ENCODE data around the gene MAP7D2.

MAP7D2 gene

DNA sequence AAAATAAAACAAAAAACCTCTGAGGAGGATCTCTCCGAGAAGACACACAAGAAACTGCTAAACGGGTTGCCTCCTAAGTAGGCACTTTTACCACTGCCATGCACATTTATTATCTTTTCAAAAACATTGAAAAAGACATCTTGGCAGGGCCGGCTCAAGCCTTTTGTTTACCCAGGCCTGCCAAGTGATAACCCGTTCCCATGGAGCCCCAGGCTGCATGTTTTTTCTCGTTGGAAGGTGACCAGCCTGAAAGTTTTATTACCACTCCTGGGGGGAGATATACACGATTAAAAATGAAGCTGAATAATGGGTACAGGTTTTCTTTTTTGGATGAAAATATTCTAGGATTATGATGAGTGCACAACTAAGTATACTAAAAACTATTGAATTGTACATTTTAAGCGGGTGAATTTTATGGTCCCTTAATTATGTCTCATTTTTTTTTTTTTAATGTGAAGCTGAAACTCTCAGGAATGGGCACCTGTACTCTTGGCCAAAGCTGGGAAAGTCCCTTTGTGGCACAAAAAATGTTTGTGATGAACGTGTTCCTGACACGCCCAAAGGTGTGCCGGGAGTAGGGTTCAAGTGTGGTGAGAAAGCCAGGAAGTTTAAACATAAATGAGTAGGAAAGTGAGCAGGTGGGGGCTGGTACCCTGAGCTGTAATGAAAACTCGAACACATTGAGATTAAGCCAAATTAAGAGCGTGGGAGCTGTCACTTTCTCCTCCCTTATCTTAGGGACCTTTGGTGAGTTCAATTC is 1.5 kb upstream of the MAP7D2 start:
- TF ChIP-seq, protein P1, sequence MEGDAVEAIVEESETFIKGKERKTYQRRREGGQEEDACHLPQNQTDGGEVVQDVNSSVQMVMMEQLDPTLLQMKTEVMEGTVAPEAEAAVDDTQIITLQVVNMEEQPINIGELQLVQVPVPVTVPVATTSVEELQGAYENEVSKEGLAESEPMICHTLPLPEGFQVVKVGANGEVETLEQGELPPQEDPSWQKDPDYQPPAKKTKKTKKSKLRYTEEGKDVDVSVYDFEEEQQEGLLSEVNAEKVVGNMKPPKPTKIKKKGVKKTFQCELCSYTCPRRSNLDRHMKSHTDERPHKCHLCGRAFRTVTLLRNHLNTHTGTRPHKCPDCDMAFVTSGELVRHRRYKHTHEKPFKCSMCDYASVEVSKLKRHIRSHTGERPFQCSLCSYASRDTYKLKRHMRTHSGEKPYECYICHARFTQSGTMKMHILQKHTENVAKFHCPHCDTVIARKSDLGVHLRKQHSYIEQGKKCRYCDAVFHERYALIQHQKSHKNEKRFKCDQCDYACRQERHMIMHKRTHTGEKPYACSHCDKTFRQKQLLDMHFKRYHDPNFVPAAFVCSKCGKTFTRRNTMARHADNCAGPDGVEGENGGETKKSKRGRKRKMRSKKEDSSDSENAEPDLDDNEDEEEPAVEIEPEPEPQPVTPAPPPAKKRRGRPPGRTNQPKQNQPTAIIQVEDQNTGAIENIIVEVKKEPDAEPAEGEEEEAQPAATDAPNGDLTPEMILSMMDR (IDR thresholded peaks at IDR 0.05; ENCODE audit: low read length, missing control alignments): no peak
- DNase-seq (ENCODE audit: low read depth): no peak
- H3K4me3 ChIP-seq (replicated peaks; ENCODE audit: low read depth, low read length): no peak overlapping the region

DNA sequence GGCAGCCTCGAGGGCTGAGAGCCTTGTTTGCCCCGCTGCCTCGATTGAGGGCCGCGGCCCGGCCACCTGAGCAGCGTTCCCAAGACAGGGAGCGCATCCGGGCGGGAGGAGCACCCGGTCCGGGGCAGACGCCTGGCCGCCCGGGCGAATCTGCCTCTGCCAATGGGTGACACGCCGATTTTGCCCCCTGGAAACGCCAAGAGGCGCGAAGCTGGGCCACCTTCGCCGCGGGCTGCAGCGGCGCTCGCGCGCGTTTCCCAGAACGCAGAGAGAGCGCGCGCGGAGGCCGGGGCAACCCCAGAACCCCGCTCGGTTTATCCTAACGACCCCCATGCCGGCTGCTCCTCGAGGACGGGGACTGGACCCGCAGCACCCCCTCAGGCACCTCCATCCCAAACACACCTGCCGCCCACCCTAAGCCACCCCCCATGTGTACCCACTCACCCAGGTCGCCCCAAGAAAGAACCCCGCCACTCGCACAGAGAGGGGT is 575 bp downstream of the MAP7D2 start:
- no peak for DNase-seq (ENCODE audit: low read depth)
- peak overlapping the region; percentile 30 for H3K4me3 ChIP-seq (replicated peaks; ENCODE audit: low read depth, low read length)
- TF ChIP-seq, protein P1 (IDR thresholded peaks at IDR 0.05; ENCODE audit: low read length, missing control alignments): no peak

DNA sequence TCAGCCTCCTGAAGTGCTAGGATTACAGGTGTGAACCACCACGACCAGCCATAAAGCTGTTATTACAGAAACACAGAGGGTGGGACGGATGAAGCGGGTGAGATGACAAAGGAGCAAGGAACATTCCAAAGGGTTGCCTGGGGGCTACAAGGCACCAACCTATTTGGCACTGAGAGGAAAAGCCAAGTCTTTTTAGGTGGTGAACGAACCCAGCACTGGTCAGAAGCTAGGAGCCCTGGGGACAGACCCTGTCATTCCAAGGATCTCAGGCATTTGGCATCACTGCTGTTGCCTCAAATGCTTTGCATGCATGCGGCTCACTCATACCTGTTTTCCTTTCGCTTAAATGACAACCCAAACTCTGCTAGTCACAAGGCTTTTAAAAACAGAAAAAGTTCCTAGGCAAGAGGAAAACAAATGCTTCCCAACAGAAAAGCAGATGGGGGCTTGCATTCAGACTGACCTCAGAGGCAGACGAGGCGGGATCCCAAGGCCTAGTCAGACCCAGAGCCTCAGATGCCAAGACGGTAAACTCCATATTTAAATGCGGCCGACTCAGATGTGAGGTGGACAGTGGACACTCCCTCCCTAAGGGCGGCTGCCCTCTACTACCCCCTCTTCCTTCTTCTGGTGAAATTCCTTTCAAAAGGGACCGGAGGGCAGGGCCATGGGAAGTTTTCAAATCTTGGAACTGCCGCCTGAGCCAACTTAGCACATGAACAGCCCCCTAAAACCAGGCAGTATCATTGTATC is 4.5 kb downstream of the MAP7D2 start:
- no peak overlapping the region for H3K4me3 ChIP-seq (replicated peaks; ENCODE audit: low read depth, low read length)
- DNase-seq (ENCODE audit: low read depth): no peak
- TF ChIP-seq, protein P1 (IDR thresholded peaks at IDR 0.05; ENCODE audit: low read length, missing control alignments): no peak

DNA sequence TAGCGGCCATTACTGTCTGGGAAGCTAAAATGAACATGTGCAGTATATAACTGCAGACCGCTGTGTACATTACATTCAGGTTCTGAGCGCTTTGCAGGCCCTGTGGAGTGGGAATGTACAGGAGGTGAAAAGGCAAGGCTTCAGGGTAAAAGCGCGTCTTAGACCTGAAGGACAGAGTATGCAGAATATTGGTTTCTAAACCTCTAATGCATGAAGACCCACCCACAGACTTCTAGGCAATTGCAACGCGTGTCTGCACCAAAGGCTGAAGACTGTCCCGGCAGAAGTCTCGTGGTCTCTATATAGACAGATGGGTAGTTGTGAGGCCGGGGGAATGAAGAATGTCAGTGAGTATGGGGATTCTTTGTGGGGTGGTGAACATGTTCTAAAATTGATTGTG is 5.4 kb downstream of the MAP7D2 start:
- no peak overlapping the region for H3K4me3 ChIP-seq (replicated peaks; ENCODE audit: low read depth, low read length)
- DNase-seq (ENCODE audit: low read depth): no peak
- TF ChIP-seq, protein P1 (IDR thresholded peaks at IDR 0.05; ENCODE audit: low read length, missing control alignments): no peak

DNA sequence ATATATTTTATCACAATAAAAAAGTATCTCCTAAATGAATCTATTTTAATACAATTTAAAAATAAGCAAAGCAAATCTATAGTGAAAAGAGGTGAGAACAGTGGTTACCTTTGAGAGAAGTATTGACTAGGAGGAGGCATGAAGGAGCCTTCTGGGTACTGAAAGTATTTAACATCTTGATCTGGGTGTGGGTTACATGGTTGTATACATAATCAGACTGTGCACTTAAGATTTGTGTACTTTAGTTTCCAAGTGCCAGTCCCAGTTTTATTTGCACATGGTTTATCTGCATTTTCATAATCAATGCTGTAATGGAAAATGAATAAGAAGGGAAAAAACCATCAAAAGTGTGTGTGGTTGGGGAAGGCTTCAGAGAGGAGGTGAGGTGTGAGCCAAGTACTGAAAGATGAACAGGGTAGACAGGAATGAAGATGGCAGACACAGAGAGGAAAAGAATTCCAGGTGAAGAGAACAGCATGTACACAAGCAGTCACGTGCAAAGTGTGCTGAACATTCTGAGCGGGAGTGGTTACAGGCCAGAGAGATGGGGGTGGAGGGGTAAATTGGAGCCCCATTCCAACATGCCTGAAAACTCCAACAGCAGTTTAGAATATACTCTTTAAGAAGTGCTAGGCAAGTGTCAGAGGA is 14.6 kb downstream of the MAP7D2 start:
- TF ChIP-seq, protein P1 (IDR thresholded peaks at IDR 0.05; ENCODE audit: low read length, missing control alignments): no peak
- DNase-seq (ENCODE audit: low read depth): no peak
- H3K4me3 ChIP-seq (replicated peaks; ENCODE audit: low read depth, low read length): no peak overlapping the region

DNA sequence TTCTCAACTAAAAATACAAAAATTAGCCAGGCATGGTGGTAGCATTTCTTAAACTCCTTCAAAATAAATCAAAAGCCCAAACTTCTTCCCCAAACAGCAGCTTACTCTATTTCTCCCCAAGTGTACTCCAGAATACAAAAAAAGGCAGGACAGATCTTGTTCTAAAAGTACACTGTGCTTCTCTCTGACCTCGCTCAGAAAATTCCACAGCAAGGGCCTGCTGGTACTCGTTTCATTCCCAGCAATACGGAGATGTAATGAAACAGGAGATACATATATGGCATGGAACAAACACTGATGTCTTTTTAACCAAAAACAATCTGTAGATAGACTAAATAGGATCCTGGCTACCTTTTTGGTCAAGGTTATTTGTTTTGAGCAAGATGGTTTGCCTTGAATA is 25.2 kb downstream of the MAP7D2 start:
- DNase-seq (ENCODE audit: low read depth): no peak
- TF ChIP-seq, protein P1 (IDR thresholded peaks at IDR 0.05; ENCODE audit: low read length, missing control alignments): no peak
- no peak overlapping the region for H3K4me3 ChIP-seq (replicated peaks; ENCODE audit: low read depth, low read length)
